IMR-90 (cell line): ENCODE measurements around the gene NEK8. TPM values are rescaled to one million over a fixed set of nuclear protein-coding genes. Genes with fewer than 3 reads are reported as not detected.
A peak's percentile ranks its signal among the peaks of the same experiment; 100 is the strongest.

Source experiments
- ATAC-seq: fragments of 200-7000 bp; cut with Tn5 transposase; 2 replicates; pipeline ENCODE4 v1.9.1; 2020; ENCODE audit warnings: low read depth, mild to moderate bottlenecking, moderate library complexity
- BruUV-seq: library from RNA; stranded (reverse); fragments of 400-500 nt; replicated peaks from 2 replicates; lab custom pipeline; 2021; lab: Mats Ljungman, UMichigan
- CTCF ChIA-PET: fragments of 300-600 bp; formaldehyde crosslinking; extraction: SDS; loops from one replicate; lab custom pipeline; 2021; ENCODE audit warnings: antibody characterized with exemption; lab: Yijun Ruan, JAX
- POLR2A ChIA-PET: fragments of 300-600 bp; sonication (Branson Sonifier 250); formaldehyde crosslinking; loops from one replicate; lab custom pipeline; 2022; ENCODE audit warnings: antibody characterized with exemption; ENCODE audit not compliant: unreplicated experiment; lab: Charles Lee
- DNase-seq: peaks from one replicate; pipeline ENCODE4 v3.0.0; 2013
- H2AFZ ChIP-seq: replicated peaks from 2 replicates; pipeline ENCODE3; 2013; ENCODE audit warnings: low read length, mild to moderate bottlenecking; ENCODE audit not compliant: poor library complexity
- H2AK5ac ChIP-seq: 2 replicates; pipeline ENCODE4 v1.6.1; 2013; ENCODE audit warnings: low read depth, low read length, inconsistent platforms
- H2AK9ac ChIP-seq: replicated peaks from 2 replicates; pipeline ENCODE3; 2013; ENCODE audit warnings: mild to moderate bottlenecking, low read depth, low read length, moderate library complexity; ENCODE audit not compliant: poor library complexity
- H2BK120ac ChIP-seq: 2 replicates; pipeline ENCODE4 v1.6.1; 2013; ENCODE audit warnings: low read depth, low read length, inconsistent platforms
- H2BK15ac ChIP-seq: 3 replicates; pipeline ENCODE4 v1.6.1; 2013; ENCODE audit warnings: low read depth, low read length, inconsistent platforms
- H2BK20ac ChIP-seq: 2 replicates; pipeline ENCODE4 v1.6.1; 2013; ENCODE audit warnings: low read depth, mild to moderate bottlenecking, inconsistent platforms, low read length, moderate library complexity
- H2BK5ac ChIP-seq: 2 replicates; pipeline ENCODE4 v1.6.1; 2013; ENCODE audit warnings: mild to moderate bottlenecking, low read depth, low read length, inconsistent platforms; ENCODE audit not compliant: poor library complexity, severe bottlenecking
- H3K14ac ChIP-seq: replicated peaks from 2 replicates; pipeline ENCODE4 v1.6.1; 2013; ENCODE audit warnings: low read depth, low read length, inconsistent platforms
- H3K18ac ChIP-seq: 2 replicates; pipeline ENCODE4 v1.6.1; 2013; ENCODE audit warnings: low read depth, low read length, control low read depth
- H3K23ac ChIP-seq: 2 replicates; pipeline ENCODE4 v1.6.1; 2013; ENCODE audit warnings: low read depth, low read length, inconsistent platforms
- H3K27ac ChIP-seq: 2 replicates; pipeline ENCODE4 v1.5.1; 2013; ENCODE audit warnings: mild to moderate bottlenecking, control low read depth, low read length; ENCODE audit not compliant: insufficient read depth
- H3K27me3 ChIP-seq: 2 replicates; pipeline ENCODE4 v1.6.1; 2013; ENCODE audit warnings: low read length; ENCODE audit not compliant: control insufficient read depth, insufficient read depth
- H3K36me3 ChIP-seq: 2 replicates; pipeline ENCODE4 v1.6.1; 2013; ENCODE audit warnings: low read length, mixed read lengths; ENCODE audit not compliant: control insufficient read depth, insufficient read depth
- H3K4ac ChIP-seq: 2 replicates; pipeline ENCODE4 v1.6.1; 2013; ENCODE audit warnings: low read depth, low read length, inconsistent platforms
- H3K4me1 ChIP-seq: 2 replicates; pipeline ENCODE4 v1.6.1; 2013; ENCODE audit warnings: low read length, mixed read lengths; ENCODE audit not compliant: control insufficient read depth, insufficient read depth
- H3K4me2 ChIP-seq: 2 replicates; pipeline ENCODE4 v1.6.1; 2013; ENCODE audit warnings: low read depth, mild to moderate bottlenecking, control low read depth, low read length, moderate library complexity
- H3K4me3 ChIP-seq: 2 replicates; pipeline ENCODE4 v1.5.1; 2013; ENCODE audit warnings: low read depth, mild to moderate bottlenecking, control low read depth, low read length, moderate library complexity; ENCODE audit not compliant: insufficient read depth
- H3K56ac ChIP-seq: 2 replicates; pipeline ENCODE4 v1.6.1; 2013; ENCODE audit warnings: low read length, inconsistent platforms; ENCODE audit not compliant: insufficient read depth; ENCODE audit errors: extremely low read depth
- H3K79me1 ChIP-seq, 2 experiments: 2 replicates each; pipeline ENCODE4 v1.6.1; 2013; ENCODE audit warnings: low read length in 2 of 2, inconsistent platforms in 1 of 2, low read depth in 1 of 2
- H3K9ac ChIP-seq: 2 replicates; pipeline ENCODE4 v1.6.1; 2013; ENCODE audit warnings: low read depth, low read length, control low read depth
- H3K9me1 ChIP-seq: 2 replicates; pipeline ENCODE4 v1.6.1; 2013; ENCODE audit warnings: low read length, inconsistent platforms; ENCODE audit not compliant: insufficient read depth
- H3K9me3 ChIP-seq: 2 replicates; pipeline ENCODE4 v1.6.1; 2013; ENCODE audit warnings: low read length; ENCODE audit not compliant: control insufficient read depth, insufficient read depth
- H4K20me1 ChIP-seq: 2 replicates; pipeline ENCODE4 v1.6.1; 2013; ENCODE audit warnings: low read length, inconsistent platforms; ENCODE audit not compliant: insufficient read depth
- H4K5ac ChIP-seq: 2 replicates; pipeline ENCODE4 v1.6.1; 2013; ENCODE audit warnings: mild to moderate bottlenecking, low read depth, low read length, control low read depth
- H4K8ac ChIP-seq, 2 experiments: 2 replicates each; pipeline ENCODE4 v1.6.1; 2013; ENCODE audit warnings: low read depth in 2 of 2, low read length in 2 of 2, control low read depth in 1 of 2, inconsistent platforms in 1 of 2
- H4K91ac ChIP-seq: 2 replicates; pipeline ENCODE4 v1.6.1; 2013; ENCODE audit warnings: low read depth, low read length, inconsistent platforms; ENCODE audit not compliant: insufficient read depth
- BHLHE40 ChIP-seq: fragments of 150-350 bp; IDR thresholded peaks from 2 replicates; pipeline ENCODE4 v1.6.1; 2016; ENCODE audit warnings: mild to moderate bottlenecking, low read depth, low read length
- ELK1 ChIP-seq: fragments of 150-350 bp; IDR thresholded peaks from 2 replicates; pipeline ENCODE4 v1.6.1; 2016; ENCODE audit warnings: low read depth, mild to moderate bottlenecking, low read length, moderate library complexity, borderline replicate concordance
- MAFK ChIP-seq: IDR thresholded peaks from 2 replicates; pipeline ENCODE4 v1.6.1; 2012; ENCODE audit warnings: low read depth, low read length, improper control_type of control experiment
- MXI1 ChIP-seq: IDR thresholded peaks from 2 replicates; pipeline ENCODE4 v1.6.1; 2012; ENCODE audit warnings: low read depth, mild to moderate bottlenecking, low read length, moderate library complexity, borderline replicate concordance
- RAD21 ChIP-seq: IDR thresholded peaks from 2 replicates; pipeline ENCODE4 v1.6.1; 2012; ENCODE audit warnings: low read length, improper control_type of control experiment
- RFX5 ChIP-seq: IDR thresholded peaks from 2 replicates; pipeline ENCODE4 v1.8.0; 2012; ENCODE audit warnings: low read depth, mild to moderate bottlenecking, low read length, moderate library complexity
- SMC3 ChIP-seq: fragments of 150-350 bp; IDR thresholded peaks from 2 replicates; pipeline ENCODE4 v1.6.1; 2016; ENCODE audit warnings: low read depth, mild to moderate bottlenecking, antibody characterized with exemption, low read length, moderate library complexity
- WGBS, 2 experiments: methylation state at CpG; one replicate each; pipeline versions ENCODE4 v1.1.5 to v1.1.7; 2013; ENCODE audit warnings: missing lambda C conversion rate in 2 of 2; ENCODE audit not compliant: insufficient read length in 1 of 2; ENCODE audit errors: extremely low coverage in 2 of 2; 5-methylcytosine and 5-hydroxymethylcytosine counted together
- dilution Hi-C: fragments of 300-500 bp; cut with HindIII; formaldehyde crosslinking; loops from one replicate; pipeline ENCODE4 v1.14.3; 2018; ENCODE audit warnings: low sequenced_read_pairs; ENCODE audit not compliant: unreplicated experiment
- in situ Hi-C: fragments of 300-500 bp; cut with MboI; formaldehyde crosslinking; loops from 3 replicates; pipeline ENCODE4 v1.14.3; 2019; ENCODE audit warnings: low sequenced_read_pairs, inconsistent platforms, mixed read lengths
- intact Hi-C: fragments of 100-400 bp; cut with micrococcal nuclease; formaldehyde crosslinking; loops from 2 replicates; pipeline ENCODE4 v1.10.0; 2022
- polyA plus RNA-seq, 3 experiments: library from polyadenylated mRNA; depleted of rRNA; stranded (reverse); fragments of >200 nt; gene quantifications; 2 replicates each; pipeline ENCODE4 v1.2.3, GENCODE V29; 2012; ENCODE audit warnings: low replicate concordance in 1 of 3
- total RNA-seq: library from RNA; depleted of rRNA; stranded (reverse); fragments of >200 nt; gene quantifications from 2 replicates; pipeline ENCODE4 v1.2.3, GENCODE V29; 2012
- TF ChIP-seq, protein P1 (sequence below): conservative IDR thresholded peaks from 2 replicates; pipeline ENCODE4 v1.5.1; 2012; ENCODE audit warnings: mild to moderate bottlenecking, low read depth, low read length, improper control_type of control experiment

Gene NEK8
- total and polyA plus RNA-seq, 2 of the 4 experiments (the other 2 are of a cell fraction): 4.6 to 5.2 TPM

DNA sequence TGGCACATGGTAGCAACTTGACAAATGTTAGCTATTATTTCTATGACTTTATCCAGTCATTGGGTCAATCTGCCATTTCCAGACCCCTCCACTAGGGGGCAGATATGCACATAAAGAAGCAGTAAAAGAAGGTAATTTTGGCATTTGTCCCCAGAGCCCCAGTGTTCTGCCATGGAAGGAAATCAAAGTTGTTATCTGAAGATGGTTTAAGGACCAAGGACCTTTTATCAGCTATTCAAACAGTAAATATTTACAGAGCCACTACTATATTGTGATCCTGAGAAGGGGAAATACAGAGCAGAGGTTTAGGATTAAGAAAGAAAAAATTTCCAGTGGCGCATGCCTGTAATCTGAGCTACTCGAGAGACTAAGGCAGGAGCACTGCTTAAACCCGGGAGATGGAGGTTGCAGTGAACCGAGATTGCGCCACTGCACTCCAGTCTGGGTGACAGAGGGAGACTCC lies 35.2 kb downstream of the NEK8 start:
- ChIA-PET CTCF (interaction anchor here (0.6 to 2.7 kb wide), 19 partner anchors 9 to 186 kb away, joined by 3 to 22 read pairs (median 5); partner anchors contain the start of genes DHRS13, FAM222B, FLOT2 and TLCD1), POLR2A (interaction anchor here (0.6 to 1.0 kb wide), 2 partner anchors 78 to 144 kb away, joined by 3 read pairs; no protein-coding TSS in a partner anchor)
- H4K20me1 ChIP-seq: peaks cover 32% of the 10 kb centered on the region; the same call in 1 of the 2 replicates
- H4K5ac ChIP-seq: no peak overlapping the region
- H4K91ac ChIP-seq: no peak overlapping the region
- no peak for TF ChIP-seq BHLHE40
- TF ChIP-seq, protein P1, sequence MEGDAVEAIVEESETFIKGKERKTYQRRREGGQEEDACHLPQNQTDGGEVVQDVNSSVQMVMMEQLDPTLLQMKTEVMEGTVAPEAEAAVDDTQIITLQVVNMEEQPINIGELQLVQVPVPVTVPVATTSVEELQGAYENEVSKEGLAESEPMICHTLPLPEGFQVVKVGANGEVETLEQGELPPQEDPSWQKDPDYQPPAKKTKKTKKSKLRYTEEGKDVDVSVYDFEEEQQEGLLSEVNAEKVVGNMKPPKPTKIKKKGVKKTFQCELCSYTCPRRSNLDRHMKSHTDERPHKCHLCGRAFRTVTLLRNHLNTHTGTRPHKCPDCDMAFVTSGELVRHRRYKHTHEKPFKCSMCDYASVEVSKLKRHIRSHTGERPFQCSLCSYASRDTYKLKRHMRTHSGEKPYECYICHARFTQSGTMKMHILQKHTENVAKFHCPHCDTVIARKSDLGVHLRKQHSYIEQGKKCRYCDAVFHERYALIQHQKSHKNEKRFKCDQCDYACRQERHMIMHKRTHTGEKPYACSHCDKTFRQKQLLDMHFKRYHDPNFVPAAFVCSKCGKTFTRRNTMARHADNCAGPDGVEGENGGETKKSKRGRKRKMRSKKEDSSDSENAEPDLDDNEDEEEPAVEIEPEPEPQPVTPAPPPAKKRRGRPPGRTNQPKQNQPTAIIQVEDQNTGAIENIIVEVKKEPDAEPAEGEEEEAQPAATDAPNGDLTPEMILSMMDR: peak; percentile 85
- no peak for TF ChIP-seq ELK1
- TF ChIP-seq MAFK: no peak
- peak; percentile 85 for TF ChIP-seq SMC3
- TF ChIP-seq MXI1: no peak
- no peak for TF ChIP-seq RFX5
- peak; percentile 82 for TF ChIP-seq RAD21
- no peak overlapping the region for H2BK20ac ChIP-seq
- no peak overlapping the region for H3K18ac ChIP-seq
- dilution Hi-C loops: no loop called here
- in situ Hi-C loops: no loop called here
- no peak overlapping the region for H4K8ac ChIP-seq
- H2BK5ac ChIP-seq: no peak overlapping the region
- H3K14ac ChIP-seq: no peak overlapping the region
- no peak overlapping the region for H3K27ac ChIP-seq
- no peak overlapping the region for H3K56ac ChIP-seq
- intact Hi-C loops: loop anchor here (1.0 to 10.0 kb wide), 4 partner anchors 51 to 133 kb away; partner anchors contain the start of genes ERAL1 and FLOT2
- no peak overlapping the region for H2BK15ac ChIP-seq
- H3K4ac ChIP-seq: no peak overlapping the region
- H3K9me1 ChIP-seq: no peaks in the 10 kb centered on the region
- H2BK120ac ChIP-seq: no peak overlapping the region
- H3K9me3 ChIP-seq: no peaks in the 10 kb centered on the region
- no peak overlapping the region for H3K9ac ChIP-seq
- WGBS, 2 experiments: no CpG with 5 or more reads among the region's 5 CpGs
- peaks cover 12 to 41% of the 10 kb centered on the region in 2 experiments for H3K79me1 ChIP-seq
- peak; percentile 74 for DNase-seq
- H2AK9ac ChIP-seq: no peak overlapping the region
- ATAC-seq: peak; percentile 76
- no peak overlapping the region for H3K4me3 ChIP-seq
- BruUV-seq: no TSS peak
- H3K4me2 ChIP-seq: no peak overlapping the region
- H2AK5ac ChIP-seq: no peak overlapping the region
- no peak overlapping the region for H3K23ac ChIP-seq
- peaks cover 26% of the 10 kb centered on the region for H3K36me3 ChIP-seq
- H2AFZ ChIP-seq: no peak overlapping the region
- no peaks in the 10 kb centered on the region for H3K27me3 ChIP-seq
- H3K4me1 ChIP-seq: peaks cover 4% of the 10 kb centered on the region; the same call in 1 of the 2 replicates
